SHP77 (cell line): ENCODE data around the gene BBS2.

Experiments
- DNase-seq, 2 experiments: peaks; one replicate each; lab custom pipeline; 2025; lab: John Stamatoyannopoulos, UW

The BBS2 gene

GRCh38 chr16:56519459-56520250 is at the start of gene BBS2:
Gene BBS2, minus strand, starts transcription at chr16:56520024. Its CDS starts 162 bp downstream, at chr16:56519862.
- peak; percentile 54 to 87 for DNase-seq

GRCh38 chr16:56564793-56565477 is 45.1 kb upstream of the BBS2 start, which contains the start of gene MT4:
Gene MT4, plus strand, starts transcription at chr16:56565073. Its CDS starts 56 bp downstream, at chr16:56565129.
- DNase-seq: no peak

- no peak for DNase-seq
These were observed 41.3 kb upstream of the BBS2 start for GRCh38 chr16:56561126-56561525.

GRCh38 chr16:56560447-56560846 is 40.6 kb upstream of the BBS2 start:
- no peak for DNase-seq

GRCh38 chr16:56559109-56559508 is 39.3 kb upstream of the BBS2 start:
- DNase-seq: no peak

- DNase-seq: peak in 1 of 2 experiments; percentile 35
These were observed 38.4 kb upstream of the BBS2 start for GRCh38 chr16:56558024-56558747.

- no peak for DNase-seq
These were observed 34.6 kb upstream of the BBS2 start for GRCh38 chr16:56554441-56554840.

- no peak for DNase-seq
These were observed 32.2 kb upstream of the BBS2 start for GRCh38 chr16:56551796-56552738.

GRCh38 chr16:56549744-56550385 is 30.0 kb upstream of the BBS2 start:
- no peak for DNase-seq

GRCh38 chr16:56549161-56549560 is 29.3 kb upstream of the BBS2 start:
- DNase-seq: no peak

GRCh38 chr16:56547949-56548567 is 28.2 kb upstream of the BBS2 start:
- no peak for DNase-seq

GRCh38 chr16:56547120-56547948 is 27.5 kb upstream of the BBS2 start:
- DNase-seq: peak in 1 of 2 experiments; percentile 54

- DNase-seq: no peak
These were observed 22.2 kb upstream of the BBS2 start for GRCh38 chr16:56542039-56542438.

- DNase-seq: no peak
These were observed 19.8 kb upstream of the BBS2 start for GRCh38 chr16:56539656-56540055.

GRCh38 chr16:56538331-56538730 is 18.5 kb upstream of the BBS2 start:
- DNase-seq: no peak

- DNase-seq: no peak
These were observed 15.1 kb upstream of the BBS2 start for GRCh38 chr16:56534847-56535383.

GRCh38 chr16:56532714-56533113 is 12.9 kb upstream of the BBS2 start:
- DNase-seq: no peak

- DNase-seq: no peak
These were observed 11.0 kb upstream of the BBS2 start for GRCh38 chr16:56530872-56531271.

- DNase-seq: no peak
These were observed 5.4 kb upstream of the BBS2 start for GRCh38 chr16:56525236-56525635.
